ENCODE measurements around the gene KCNAB2. TPM values are rescaled to one million over a fixed set of nuclear protein-coding genes. Genes with fewer than 3 reads are reported as not detected.

The KCNAB2 gene
- polyA plus RNA-seq, 10 donors = 3.7 to 9.0 (median 5.7) TPM

DNA sequence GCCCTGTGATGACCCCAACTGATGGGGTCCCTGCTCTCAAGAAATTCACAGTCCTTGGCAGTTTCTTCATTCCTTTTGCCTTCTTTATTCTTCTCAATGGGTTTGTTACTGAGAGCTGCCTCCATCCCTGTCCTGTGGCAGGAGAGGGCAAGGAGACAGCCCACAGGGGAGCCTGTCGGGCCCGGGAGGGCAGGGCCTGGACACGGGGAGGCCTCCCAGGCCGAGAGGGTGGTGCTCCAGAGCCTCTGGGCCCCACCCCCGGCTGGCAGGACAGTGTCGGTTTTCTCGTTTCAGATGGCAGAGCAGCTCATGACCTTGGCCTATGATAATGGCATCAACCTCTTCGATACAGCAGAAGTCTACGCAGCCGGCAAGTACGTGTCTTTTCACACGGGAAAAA lies 36.2 kb downstream of the KCNAB2 start:
- no peak for DNase-seq

DNA sequence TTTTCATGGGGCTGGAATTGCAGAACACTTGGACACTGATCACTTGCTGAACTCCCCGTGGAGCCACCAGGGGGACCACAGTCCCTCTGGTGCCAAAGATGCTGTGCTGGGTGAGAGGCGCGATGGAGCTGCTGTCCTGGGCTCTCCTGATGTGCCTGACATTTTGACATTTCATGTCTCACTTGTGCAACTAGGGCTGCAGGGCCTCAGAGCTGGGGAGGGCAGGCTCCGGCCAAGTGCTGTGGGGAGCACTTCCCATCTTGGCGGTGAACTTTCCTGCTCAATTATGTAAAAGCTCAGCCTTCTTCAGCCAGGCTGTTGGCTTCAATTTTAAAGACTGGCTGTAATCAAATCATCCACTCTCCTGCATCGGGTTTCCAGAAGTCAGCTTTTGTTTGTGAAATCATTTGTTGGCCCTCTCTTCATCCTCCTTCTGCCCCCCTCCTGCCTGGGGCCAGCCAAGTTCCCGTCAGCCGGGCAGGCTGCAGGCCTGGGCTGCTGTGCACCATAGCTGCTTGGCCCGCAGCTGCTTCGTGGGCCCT lies 36.8 kb downstream of the KCNAB2 start:
- DNase-seq = peak in 2 of 3 donors; percentile 75 to 83

DNA sequence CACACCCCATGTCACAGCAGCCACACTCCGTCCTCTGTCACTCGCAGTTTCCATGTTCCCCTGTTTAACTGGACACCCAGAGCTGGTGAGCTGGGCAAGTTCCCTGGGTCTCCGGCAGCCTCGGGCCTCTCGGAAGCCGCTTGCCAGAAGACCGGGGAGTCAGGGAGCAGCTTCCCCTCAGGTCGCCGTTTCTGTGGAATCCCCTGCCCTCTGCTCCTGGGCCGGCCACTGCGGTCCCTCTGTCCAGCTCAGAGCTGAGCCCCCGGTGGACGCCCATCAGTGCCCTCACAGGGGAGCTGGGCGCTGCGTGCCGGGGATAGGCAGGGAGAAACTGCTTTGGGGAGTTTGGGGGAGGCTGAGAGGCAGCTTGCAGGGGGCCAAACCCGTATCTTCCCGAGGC lies 37.7 kb downstream of the KCNAB2 start:
- DNase-seq = no peak

DNA sequence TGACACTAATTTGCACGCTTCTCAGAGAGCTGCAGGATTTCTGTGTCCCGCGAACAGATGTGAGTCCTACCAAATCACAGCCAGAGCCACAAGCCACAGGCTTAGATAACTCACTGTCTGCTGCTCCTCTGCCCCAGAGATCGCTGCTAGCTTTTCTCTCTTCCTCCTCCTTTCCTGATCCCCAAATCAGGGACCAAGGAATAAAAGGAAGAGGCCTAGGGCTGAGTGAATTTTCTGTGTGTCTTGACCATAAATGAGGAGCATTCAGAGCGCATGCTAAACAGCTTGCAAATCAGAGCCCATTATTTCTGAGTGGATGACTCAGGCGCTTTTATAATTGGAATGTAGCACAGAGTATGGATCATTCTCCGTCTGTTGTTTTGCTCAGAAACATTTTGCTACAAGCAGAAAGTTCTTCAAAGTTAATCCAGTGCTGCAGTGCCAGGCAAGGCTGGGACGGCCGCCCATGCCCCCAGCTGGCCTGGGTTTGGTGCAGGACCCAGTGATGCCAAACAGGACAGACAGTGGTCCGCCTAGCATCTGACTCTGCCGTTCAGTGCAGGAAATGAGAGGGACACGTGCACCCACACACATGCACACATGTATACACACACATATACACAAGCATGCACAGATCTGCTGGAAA lies 38.2 kb downstream of the KCNAB2 start:
- DNase-seq = peak in 2 of 3 donors; percentile 19 to 48

DNA sequence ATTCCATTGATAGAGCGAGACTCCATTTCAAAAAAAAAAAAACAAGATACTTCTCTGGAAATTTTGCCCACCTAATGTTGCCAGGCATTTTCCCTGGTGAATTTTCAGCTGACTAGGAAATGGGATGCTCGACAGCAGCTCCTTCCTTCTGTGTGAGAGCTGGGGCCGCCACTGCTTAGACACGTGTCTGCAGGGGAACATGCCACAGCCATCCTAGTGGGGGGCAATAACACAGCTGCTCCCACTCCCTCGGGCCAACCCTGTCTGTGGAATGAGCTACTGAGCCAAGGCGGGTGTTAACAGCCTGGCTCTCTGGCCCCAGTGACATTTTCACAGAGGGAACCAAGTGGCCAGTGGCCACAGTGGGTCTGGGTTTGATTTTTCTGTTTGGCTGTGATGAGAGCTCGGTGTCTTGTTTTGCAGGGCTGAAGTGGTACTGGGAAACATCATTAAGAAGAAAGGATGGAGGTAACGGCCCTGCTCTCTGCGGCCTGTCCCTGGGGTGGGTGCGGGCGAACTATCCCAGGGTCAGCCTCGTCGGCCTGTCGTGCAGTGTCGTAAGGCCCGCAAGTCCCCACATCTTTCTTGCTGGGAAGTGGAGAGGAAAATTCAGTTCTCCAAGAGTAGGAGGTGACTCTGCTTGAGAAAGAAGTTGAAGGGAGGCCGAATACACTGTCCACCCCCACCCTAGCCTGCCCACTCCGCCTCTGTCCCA lies 39.2 kb downstream of the KCNAB2 start:
- no peak for DNase-seq

DNA sequence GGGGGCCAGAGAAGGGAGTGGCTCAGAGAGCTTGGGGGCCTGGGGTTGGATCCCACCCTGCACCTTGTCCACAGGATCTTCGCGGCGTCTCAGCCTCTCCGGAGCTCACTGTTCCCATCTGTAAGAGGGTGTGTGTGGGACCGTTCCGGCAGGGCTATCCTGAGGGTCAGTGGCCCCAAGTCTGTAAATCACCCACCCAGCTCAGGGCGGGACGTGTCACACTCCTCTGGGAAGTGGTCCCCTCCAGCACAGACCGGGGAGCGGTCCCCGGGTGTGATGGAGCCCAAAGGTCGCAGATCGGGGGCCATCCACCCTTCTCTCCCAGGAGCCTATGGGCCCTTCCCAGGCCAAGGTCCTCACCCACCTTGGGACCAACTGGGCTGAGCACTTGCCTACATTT lies 40.0 kb downstream of the KCNAB2 start:
- DNase-seq = no peak

- DNase-seq = no peak
Observed at GRCh38 chr1:6086358-6086757, 40.7 kb downstream of the KCNAB2 start.

DNA sequence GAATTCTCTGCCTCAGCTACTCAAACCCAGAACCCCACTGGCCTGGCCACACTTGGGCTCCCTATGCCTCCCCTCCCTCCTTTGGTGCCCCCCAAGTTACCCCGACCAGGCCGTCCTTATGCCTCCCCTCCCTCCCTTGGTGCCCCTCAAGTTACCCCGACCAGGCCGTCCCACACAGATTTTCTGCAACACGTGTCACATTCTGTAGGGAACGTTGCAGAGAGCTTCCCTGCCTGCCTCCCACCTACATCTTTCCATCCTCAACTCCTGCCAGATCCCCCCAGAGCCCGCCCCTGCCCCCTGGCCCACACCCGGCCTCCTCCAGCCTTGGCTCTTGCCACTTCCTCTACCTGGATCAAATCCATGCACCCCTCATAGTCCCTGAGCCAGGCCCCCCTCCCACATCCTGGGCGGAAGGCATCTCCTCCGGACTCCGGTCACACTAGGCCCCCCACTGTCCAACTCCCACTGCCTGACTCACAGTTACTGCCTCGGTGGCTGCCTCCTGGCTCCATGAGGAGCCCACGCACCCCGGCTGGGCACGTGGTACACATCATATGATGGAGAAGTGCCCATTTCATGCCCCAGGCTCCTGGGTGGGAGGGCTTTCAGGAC lies 41.2 kb downstream of the KCNAB2 start:
- DNase-seq = peak in 1 of 3 donors; percentile 44

- DNase-seq = peak in 1 of 3 donors; percentile 34
Observed at GRCh38 chr1:6087377-6087772, 41.7 kb downstream of the KCNAB2 start.

GRCh38 chr1:6087958-6088357 lies 42.3 kb downstream of the KCNAB2 start:
- no peak for DNase-seq

- DNase-seq = no peak
Observed at GRCh38 chr1:6088956-6089355, 43.3 kb downstream of the KCNAB2 start.

GRCh38 chr1:6090288-6090687 lies 44.6 kb downstream of the KCNAB2 start:
- no peak for DNase-seq

GRCh38 chr1:6090996-6091822 lies 45.5 kb downstream of the KCNAB2 start:
- no peak for DNase-seq

GRCh38 chr1:6091823-6092109 lies 46.1 kb downstream of the KCNAB2 start:
- no peak for DNase-seq

GRCh38 chr1:6092211-6092610 lies 46.5 kb downstream of the KCNAB2 start:
- DNase-seq = no peak

DNA sequence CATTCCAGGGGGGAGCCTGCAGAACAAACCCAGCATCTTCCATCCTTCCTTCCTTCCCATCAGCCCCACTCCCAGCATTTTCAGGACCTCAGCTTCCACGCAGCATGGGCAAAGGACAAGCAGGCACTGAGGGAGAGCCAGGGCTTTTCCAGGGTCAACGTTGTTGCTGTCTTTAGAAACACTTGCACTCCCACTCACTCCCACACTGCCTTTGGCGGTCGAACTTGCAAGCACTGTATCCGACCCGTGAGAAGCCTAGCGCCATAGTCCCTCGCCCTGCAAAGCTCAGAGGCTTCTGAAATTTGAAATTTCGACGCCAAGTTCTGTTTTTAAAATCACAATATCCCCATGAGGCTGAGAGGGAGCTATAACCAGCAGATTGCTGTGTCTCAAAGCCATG lies 47.4 kb downstream of the KCNAB2 start:
- no peak for DNase-seq

- DNase-seq = no peak
Observed at GRCh38 chr1:6093611-6094010, 47.9 kb downstream of the KCNAB2 start.

- DNase-seq = no peak
Observed at GRCh38 chr1:6094246-6094645, 48.6 kb downstream of the KCNAB2 start.

DNA sequence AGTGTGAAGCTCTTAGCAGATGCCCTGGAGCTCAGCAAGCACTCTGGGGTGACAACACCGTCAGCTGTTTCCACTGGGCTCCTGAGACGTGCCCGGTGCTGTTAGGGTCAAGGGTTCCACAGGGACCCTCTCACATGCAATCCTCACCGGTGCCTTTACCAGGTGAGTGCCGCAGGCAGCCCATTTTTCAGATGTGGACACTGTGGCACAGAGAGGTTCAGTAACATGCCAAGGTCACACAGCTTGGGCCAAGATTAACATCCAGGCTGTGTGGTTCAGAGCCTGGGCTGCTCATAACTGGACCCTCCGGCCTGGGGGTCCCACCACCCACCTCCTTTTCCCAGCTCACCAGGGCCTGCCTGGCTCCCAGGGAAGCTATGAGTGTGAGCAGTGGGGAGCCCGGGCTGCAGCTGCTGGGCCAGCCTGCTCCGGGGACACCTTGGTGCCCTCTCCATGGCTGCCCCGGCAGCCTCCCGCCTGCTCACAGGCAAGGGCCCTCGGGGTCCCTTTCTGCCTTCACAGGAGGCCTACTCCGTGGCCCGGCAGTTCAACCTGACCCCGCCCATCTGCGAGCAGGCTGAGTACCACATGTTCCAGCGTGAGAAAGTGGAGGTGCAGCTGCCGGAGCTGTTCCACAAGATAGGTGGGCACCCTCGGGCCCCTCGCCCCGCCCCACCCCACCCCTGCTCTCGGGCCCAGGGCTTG lies 49.3 kb downstream of the KCNAB2 start:
- no peak for DNase-seq

- DNase-seq = no peak
Observed at GRCh38 chr1:6095511-6096242, 50.0 kb downstream of the KCNAB2 start.

Data from muscle of back (tissue), 11 donors.